Choroid plexus epithelial cell (primary cell): ENCODE measurements around the gene HACL1.
A peak's percentile ranks its signal among the peaks of the same experiment; 100 is the strongest.

ENCODE experiments used
- DNase-seq: peaks from one replicate; pipeline ENCODE4 v3.0.0-alpha.2; 2010; ENCODE audit warnings: low read depth
- H3K4me3 ChIP-seq: 2 replicates; pipeline ENCODE4 v1.5.1; 2011; ENCODE audit warnings: low read depth, mild to moderate bottlenecking, control low read depth, low read length, moderate library complexity
- TF ChIP-seq, protein P1 (sequence below): conservative IDR thresholded peaks from 2 replicates; pipeline ENCODE4 v1.5.1; 2011; ENCODE audit warnings: low read depth, mild to moderate bottlenecking, control low read depth, inconsistent platforms, low read length, moderate library complexity

Gene HACL1

DNA sequence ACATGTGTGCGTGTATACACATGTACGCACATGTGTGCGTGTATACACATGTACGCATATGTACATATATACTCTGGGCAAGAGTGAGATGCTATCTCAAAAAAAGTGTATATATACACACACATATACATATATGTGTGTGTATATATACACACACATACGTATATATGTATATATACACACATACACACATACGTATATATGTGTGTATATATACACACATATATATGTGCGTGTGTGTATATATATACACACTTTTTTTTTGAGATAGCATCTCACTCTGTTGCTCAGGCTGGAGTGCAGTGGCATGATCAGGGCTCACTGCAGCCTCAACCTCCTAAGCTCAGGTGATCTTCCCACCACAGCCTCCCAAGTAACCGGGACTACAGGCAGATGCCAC is 8.4 kb downstream of the HACL1 start:
- DNase-seq, result no peak
- TF ChIP-seq, protein P1, sequence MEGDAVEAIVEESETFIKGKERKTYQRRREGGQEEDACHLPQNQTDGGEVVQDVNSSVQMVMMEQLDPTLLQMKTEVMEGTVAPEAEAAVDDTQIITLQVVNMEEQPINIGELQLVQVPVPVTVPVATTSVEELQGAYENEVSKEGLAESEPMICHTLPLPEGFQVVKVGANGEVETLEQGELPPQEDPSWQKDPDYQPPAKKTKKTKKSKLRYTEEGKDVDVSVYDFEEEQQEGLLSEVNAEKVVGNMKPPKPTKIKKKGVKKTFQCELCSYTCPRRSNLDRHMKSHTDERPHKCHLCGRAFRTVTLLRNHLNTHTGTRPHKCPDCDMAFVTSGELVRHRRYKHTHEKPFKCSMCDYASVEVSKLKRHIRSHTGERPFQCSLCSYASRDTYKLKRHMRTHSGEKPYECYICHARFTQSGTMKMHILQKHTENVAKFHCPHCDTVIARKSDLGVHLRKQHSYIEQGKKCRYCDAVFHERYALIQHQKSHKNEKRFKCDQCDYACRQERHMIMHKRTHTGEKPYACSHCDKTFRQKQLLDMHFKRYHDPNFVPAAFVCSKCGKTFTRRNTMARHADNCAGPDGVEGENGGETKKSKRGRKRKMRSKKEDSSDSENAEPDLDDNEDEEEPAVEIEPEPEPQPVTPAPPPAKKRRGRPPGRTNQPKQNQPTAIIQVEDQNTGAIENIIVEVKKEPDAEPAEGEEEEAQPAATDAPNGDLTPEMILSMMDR, result no peak
- no peak overlapping the region for H3K4me3 ChIP-seq

DNA sequence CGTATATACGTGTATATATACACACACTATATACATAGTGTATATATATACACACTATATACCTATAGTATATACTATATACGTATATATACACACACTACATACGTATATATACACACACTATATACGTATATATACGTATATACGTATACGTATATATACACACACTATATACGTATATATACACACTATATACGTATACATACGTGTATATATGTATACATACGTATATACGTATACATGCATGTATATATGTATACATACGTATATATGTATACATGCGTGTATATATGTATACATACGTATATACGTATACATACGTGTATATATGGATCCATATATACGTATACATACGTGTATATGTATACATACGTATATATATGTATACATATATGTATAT is 9.4 kb downstream of the HACL1 start:
- no peak for DNase-seq
- H3K4me3 ChIP-seq, result no peak overlapping the region
- TF ChIP-seq, protein P1, result no peak

DNA sequence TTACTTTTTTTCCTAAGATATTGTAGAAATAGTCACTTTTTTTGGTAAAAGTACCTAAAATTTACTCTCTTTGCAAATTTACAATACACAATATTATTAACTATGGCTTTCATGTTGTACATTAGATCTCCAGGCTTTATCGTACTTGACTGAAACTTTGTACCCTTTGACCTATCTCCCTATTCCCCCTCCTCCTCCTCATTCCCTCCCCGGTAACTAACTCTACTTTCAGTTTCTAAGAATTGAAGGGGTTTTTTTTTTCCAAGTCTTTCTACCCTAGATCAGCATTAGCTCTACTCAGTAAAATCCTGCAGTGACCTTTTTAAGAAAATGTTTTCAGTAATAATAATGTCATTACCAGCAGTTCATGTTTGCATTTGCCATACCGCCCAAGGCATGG is 10.1 kb downstream of the HACL1 start:
- H3K4me3 ChIP-seq, result no peak overlapping the region
- peak; percentile 12 for DNase-seq
- TF ChIP-seq, protein P1, result no peak

DNA sequence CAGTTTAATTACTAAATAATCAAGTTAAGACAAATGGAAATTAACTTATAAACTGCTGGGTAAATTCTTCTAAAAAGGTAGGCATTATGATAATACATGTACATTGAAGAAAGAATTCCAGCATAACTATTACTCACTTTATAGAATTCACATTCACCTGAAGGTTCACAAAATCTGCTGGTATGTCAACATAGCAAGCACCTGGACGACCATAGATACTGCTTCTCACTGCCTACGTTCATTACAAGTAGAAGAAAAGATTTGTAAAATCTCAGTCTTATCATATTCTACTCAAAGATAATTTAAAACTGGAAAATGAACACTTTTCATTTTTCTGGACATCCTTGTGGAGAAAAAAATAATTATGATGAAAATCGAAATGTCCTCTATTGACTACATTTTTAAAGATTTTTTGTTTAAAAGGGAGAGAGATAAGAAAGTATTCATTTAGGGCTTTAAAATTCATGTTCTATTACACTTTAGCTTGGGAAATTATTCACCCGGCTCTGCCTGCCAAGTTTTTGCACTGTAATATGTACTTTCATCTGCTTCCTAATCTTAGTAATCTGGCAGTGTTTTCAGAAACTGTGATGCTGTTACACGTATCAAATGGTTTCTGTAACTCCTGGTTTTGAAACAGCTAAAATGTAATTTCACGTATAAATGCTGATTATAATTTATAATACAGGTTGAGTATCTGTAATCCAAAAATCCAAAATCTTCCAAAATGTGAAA is 16.1 kb downstream of the HACL1 start:
- TF ChIP-seq, protein P1, result no peak
- H3K4me3 ChIP-seq, result no peak overlapping the region
- DNase-seq, result peak; percentile 50

DNA sequence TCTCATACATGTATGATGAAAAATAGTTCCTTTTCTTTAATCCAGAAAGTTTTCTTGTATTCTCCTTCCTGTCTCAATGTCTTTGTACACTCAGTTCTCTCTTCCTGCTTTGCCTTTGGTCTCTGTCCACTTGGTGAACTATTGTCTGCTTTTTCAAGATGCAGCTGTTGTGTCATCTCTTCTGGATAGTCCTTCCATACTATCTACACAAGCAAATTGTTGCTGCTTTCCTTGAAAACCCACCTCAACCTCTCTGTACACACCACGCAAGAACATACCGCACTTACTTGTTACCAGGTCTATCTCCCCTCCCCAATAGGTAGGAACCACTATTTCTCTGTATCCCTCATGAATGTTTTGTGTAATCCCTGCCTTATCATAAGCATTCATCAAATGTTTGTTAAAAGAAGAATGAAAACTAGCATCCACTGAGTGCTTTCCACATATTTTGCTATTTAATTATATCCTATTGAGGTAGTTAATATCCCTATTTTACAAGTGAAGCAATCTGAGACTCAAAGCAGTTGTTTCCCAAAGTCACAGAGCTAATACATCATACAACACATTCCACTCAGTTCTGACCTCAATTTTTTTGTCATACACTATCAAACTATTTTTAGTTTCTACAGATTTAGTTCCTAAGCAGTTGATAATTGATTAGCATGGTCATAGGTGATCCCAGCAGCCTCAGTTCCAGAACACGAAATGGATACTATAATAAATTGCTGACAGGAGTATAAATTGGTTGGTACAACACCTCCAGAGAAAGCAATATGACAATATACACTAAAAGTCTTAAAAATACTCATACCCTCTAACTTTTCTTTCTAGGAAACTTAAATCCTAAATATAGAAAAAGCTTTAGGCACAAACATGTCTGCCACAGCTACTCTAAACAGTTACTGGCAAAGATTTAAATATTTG is 19.6 kb downstream of the HACL1 start:
- no peak for DNase-seq
- H3K4me3 ChIP-seq, result no peak overlapping the region
- TF ChIP-seq, protein P1, result no peak

DNA sequence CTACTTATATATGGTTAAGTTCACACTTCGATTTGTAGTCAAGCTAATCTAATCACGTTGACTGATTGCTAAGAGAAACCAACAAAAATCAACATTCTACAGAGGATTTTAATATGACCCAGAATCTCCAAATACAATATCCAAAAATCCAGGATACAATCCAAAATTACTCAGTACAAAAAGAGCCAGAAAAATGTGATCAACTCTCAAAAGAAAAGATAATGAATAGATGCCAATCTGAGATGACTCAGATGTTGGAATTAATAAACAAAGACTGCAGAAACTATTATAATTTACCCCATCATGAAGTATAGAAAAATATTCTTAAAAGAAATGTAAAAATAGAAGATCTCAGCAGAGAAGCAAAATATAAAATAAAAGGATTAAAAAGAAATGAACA is 22.3 kb downstream of the HACL1 start:
- TF ChIP-seq, protein P1, result no peak
- H3K4me3 ChIP-seq, result no peak overlapping the region
- DNase-seq, result no peak
